Stimulated activated CD4-positive, alpha-beta T cell treated with anti-CD3 and anti-CD28 coated beads, Interleukin-2, amount 100 ng/mL, for 4 hours (primary cell): ENCODE measurements around the gene ZNF613.
A peak's percentile ranks its signal among the peaks of the same experiment; 100 is the strongest.
"Not testable (repeated sequence)": the region's sequence is repeated elsewhere in the genome, so short reads cannot be mapped to it uniquely, and the experiment has no call there.

ENCODE experiments used
- DNase-seq: peaks from one replicate; pipeline ENCODE4 v3.0.0-alpha.2; 2020; ENCODE audit warnings: low read depth

The ZNF613 gene

DNA sequence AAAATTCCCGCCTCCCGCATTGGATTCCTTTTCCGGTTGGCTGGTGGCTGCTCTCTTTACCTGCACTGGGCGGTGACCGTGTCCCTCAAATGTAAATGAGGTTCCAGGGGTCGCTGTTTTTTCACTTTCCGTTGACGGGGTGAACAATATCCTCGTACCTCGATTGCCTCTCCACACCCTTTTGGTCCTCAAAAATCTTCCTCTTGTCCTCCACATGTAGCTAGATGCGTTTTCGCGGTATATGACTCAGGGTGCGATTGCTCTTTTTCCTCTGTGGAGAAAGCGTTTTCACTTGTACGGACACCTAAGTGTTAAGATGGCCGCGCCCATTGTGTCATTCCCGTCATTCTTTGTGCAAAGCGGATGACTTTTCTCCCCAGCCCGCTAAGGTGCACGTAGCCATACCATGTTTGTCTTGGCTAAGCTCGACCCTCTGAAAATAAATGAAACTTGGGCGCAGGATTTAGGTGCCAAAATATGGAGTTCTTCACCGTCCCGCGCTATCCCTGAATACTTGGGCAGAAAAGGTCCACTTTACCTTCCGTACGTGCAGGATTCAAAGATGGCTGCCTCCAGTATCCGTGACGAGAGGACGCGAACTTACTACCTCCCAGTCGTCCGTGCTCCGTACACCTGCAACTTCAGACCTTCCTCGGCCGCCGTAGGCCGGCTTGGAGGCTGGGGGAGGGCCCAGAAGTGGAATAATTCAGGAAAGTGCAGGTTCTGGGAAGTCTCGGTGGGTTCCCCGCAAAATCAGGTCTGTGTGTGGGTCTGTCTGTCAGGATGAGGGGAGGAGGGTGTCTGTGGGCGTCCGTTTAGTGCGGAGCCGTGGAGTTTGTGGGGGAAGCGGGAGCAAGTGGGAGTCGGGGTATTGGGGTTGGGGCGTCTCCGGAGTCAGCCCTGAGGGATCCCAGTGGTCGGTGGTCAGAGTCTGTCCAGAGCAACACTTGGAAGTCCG lies at the start of gene ZNF613:
ZNF613 (plus strand) TSS at position 689 of the 958 bp plus-strand sequence. CDS start 8,749 bp downstream, outside the sequence.
- DNase-seq, result peak; percentile 79

DNA sequence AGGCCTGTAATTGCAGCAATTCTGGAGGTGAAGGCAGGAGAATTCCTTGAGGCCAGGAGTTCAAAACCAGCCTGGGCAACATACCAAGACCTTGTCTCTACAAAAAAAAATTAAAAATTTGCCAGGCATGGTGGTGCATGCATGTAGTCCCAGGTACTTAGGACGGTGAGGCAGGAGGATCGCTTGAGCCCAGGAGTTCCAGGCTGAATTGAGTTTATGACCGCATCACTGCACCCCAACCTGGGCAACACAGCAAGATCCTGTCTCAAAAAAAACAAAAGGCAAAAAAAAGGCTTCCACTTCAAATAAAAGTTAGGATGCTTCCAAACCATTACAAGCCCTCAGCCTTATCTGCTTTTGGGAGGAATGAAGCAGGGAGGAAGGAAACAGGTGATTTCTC lies 44.8 kb upstream of the ZNF613 start:
- DNase-seq, result no peak

DNA sequence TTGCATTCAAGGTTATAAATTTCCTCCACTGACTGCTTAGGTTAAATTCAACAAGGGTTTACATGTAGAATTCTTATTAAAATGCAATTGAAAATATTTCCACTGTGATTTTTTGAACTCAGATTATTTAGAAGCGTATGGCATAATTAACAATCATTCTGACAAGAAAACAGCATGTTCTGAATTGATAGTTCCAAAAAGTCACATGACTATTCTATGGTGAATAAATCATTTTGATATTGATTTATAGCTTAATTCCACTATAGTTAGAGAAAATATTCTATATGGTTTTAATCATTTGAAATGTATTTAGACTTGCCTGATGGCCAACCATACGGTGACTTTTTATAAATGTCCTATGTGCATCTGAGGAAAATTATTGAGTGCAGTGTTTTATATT lies 42.6 kb upstream of the ZNF613 start:
- DNase-seq, result no peak

GRCh38 chr19:51887522-51888498 lies 39.5 kb upstream of the ZNF613 start, which contains the start of gene ZNF577:
Gene ZNF577, minus strand, starts transcription at chr19:51887951. Its CDS starts 7,569 bp downstream, at chr19:51880382.
- DNase-seq, result peak; percentile 58

DNA sequence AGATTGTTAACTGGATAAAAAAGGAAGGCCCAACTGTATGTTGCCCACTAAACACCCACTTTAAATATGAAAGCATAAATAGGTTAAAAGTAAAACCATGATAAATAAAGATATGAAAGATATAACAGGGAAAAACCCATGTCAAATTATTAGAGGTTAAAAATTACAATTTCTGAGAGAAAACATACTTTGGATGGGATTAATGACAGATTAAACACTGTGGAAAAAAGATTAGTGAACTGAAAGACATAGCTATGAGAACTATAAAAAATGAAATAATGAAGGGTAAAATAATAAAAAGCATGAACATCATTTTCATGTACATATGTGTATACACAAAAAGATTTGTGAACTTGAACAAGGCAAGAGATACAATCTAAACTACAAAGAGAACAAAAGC lies 37.3 kb upstream of the ZNF613 start:
- DNase-seq, result no peak

- DNase-seq, result no peak
Observed at GRCh38 chr19:51891193-51891747, 36.0 kb upstream of the ZNF613 start.

DNA sequence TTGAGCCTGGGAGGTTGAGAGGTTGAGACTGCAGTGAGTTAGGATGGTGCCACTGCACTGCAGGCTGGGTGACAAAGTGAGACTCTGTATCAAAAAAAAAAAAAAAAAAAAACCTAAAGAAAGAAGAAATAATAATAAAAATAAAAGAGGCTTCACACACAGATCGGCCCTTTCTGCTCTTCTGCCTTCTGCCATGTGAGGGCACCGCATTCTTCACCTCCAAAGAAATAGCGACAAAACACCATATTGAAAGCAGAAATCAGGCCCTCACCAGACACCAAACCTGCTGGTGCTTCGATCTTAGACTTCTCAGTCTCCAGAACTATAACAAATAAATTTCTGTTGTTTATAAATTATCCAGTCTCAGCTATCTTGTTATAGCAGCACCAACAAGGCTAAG lies 25.4 kb upstream of the ZNF613 start:
- no peak for DNase-seq

DNA sequence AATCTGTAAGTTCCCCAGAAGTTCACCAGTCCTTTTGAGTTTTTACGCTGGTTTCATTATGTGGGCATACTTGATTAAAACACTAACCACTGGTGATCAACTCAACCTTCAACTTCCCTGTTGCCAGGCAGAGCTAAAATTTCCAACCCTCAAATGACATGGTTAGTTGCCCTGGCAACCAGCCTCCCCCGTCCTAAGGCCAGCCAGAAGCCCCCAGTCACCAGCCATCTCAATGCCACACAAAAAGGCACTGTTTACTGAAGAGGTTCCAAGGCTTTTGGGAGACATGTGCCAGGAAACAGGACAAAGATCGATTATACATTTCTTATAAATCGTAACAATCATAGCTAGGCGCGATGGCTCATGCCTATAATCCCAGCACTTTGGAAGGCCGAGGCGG lies 24.1 kb upstream of the ZNF613 start:
- DNase-seq, result no peak

DNA sequence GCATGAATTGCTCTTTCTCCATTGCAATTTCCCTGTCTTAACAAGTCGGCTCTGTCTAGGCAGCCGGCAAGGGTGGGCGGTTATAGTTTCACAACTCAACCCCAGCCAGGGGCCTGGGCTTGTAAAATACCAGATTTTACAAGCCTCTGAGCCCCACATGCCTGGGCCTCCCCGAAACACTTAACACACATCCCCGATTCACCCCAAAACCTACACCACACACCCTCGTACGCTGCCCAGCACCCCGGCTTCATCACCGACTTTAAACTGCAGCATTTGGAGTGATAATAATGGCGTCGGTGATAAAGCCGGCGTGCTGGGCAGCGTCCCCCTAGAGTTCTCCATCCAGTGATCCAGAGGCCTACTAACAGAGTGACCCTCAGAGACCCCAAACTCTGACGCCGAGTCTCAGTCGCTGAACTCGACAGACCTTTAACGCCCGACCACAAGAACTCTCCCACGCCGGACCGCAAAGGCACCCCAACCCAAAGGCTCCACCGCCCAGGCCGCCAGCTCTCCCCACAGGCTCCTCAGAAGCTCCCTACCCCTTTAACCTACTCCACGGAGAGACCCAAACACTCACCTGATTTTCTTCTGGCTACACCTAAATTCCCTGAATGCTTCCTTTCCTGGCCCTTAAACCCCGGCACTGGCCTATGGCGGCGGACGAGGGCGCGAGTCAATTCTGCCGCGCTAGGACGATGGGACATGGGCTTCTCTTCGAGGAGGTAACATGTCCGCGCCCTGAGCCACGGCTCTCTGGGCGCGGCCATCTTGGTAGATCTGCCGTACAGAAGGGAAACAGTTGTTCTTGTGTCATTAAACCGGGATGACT lies 22.7 kb upstream of the ZNF613 start, which contains the start of gene ZNF649:
ZNF649 (minus strand) TSS at position 687 of the 835 bp plus-strand sequence. CDS start 4,910 bp downstream, outside the sequence.
- peak; percentile 67 for DNase-seq

- no peak for DNase-seq
Observed at GRCh38 chr19:51905206-51905605, 22.1 kb upstream of the ZNF613 start.

DNA sequence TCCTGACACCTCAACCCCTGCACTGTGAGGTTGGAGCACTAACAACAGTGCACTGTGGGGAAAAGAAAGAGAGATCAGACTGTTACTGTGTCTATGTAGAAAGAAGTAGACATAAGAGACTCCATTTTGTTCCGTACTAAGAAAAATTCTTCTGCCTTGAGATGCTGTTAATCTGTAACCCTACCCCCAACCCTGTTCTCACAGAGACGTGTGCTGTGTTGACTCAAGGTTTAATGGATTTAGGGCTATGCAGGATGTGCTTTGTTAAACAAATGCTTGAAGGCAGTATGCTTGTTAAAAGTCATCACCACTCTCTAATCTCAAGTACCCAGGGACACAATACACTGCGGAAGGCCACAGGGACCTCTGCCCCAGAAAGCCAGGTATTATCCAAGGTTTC lies 21.6 kb upstream of the ZNF613 start:
- not testable (repeated sequence) for DNase-seq

DNA sequence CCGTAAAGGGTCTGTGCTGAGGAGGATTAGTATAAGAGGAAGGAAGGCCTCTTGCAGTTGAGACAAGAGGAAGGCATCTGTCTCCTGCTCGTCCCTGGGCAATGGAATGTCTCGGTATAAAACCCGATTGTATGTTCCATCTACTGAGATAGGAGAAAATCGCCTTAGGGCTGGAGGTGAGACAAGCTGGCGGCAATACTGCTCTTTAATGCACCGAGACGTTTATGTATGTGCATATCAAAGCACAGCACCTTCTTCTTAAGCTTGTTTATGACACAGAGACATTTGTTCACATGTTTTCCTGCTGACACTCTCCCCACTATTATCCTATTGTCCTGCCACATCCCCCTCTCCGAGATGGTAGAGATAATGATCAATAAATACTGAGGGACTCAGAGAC lies 21.2 kb upstream of the ZNF613 start:
- DNase-seq, result not testable (repeated sequence)

GRCh38 chr19:51907981-51908380 lies 19.3 kb upstream of the ZNF613 start:
- DNase-seq, result not testable (repeated sequence)

- no peak for DNase-seq
Observed at GRCh38 chr19:51915324-51915867, 11.9 kb upstream of the ZNF613 start.

DNA sequence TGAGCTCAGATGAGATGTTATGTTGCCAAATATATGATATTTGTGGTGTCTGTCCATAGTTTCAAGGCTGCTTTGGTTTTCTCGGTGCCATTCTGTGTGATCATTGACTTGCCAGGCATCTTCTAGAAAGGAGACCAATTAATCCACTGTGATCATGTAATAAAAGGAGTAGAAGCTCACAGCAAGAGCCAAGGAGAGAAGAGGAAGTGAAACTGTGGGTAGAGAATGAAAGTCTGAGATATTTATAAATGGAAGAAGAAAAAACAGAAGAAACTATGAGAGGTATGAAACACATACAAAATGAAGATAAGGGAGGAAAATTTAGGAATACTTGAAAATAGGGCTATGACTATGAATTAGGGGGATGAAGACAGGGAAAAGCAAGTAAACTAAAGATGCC lies 11.1 kb upstream of the ZNF613 start:
- no peak for DNase-seq

GRCh38 chr19:51919606-51920005 lies 7.7 kb upstream of the ZNF613 start:
- no peak for DNase-seq

DNA sequence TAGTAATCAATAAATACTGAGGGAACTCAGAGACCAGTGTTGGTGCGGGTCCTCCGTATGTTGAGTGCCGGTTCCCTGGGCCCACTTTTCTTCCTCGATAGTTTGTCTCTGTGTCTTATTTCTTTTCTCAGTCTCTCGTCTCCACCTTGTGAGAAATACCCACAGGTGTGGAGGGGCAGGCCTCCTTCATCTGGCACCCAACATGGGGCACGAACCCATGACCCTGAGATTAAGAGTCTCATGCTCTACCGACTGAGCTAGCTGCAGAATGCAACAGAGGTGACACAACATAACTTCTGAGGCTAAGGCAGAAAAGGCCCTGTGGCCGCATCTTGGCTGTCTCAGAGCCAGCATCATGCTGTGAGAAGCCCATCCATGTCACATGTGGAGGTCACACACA lies 5.3 kb upstream of the ZNF613 start:
- DNase-seq, result no peak

DNA sequence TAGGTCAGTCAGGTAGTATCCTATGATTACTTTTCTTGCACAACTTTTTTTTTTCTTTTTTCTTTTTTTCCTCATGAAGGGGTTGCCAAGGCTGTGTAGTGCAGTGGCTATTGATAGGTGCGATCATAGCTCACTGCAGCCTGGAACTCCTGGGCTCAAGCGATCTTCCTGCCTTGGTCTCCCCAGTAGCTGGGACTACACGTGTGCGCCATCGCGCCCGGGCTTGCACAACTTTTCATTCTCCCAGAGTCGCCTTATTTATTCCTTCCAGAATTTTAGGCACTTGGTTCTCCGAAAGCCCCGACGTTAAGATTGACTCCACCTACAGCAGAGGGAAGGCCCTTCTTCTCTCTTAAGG lies 867 bp upstream of the ZNF613 start:
- no peak for DNase-seq

DNA sequence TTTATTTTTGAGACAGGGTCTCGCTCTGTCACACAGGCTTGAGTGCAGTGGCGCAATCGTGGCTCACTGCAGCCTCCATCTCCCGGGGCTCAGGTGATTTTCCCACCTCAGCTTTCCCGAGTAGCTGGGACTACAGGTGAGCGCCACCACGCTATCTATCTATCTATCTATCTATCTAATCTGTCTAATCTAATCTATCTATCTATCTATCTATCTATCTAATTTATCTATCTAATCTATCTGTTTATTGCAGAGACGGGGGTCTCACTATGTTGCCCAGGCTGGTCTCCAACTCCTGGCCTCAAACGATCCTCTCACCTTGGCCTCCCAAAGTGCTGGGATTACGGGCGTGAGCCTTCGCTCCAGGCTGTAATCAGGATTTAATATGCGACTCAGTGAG lies 587 bp downstream of the ZNF613 start:
- DNase-seq, result no peak

DNA sequence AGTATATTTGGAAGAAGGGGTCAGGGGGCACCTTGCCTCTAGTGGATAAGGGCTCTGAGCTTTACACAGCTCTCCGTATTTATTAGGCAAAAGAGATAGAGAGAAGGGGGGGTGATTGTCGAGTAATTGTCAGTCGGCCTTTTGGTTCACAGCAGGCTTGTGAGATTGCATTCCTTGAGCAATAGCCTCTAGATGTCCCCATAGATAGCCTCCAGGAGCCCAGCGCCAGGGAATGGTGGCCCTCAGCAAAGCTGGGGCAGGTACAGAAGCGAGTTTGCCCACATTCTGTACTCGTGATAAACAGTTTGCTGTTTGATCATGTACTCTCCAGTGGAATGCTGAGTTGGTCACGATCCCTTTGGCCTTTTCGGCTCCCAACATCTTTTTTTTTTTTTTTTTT lies 4.6 kb downstream of the ZNF613 start:
- DNase-seq, result no peak

GRCh38 chr19:51938936-51939335 lies 11.7 kb downstream of the ZNF613 start:
- DNase-seq, result no peak
